ENCODE results near the gene KCNK4. TPM values are rescaled to one million over a fixed set of nuclear protein-coding genes. Genes with fewer than 3 reads are reported as not detected.

Gene KCNK4
- total RNA-seq, 4 donors from 2014 or later: not detected

DNA sequence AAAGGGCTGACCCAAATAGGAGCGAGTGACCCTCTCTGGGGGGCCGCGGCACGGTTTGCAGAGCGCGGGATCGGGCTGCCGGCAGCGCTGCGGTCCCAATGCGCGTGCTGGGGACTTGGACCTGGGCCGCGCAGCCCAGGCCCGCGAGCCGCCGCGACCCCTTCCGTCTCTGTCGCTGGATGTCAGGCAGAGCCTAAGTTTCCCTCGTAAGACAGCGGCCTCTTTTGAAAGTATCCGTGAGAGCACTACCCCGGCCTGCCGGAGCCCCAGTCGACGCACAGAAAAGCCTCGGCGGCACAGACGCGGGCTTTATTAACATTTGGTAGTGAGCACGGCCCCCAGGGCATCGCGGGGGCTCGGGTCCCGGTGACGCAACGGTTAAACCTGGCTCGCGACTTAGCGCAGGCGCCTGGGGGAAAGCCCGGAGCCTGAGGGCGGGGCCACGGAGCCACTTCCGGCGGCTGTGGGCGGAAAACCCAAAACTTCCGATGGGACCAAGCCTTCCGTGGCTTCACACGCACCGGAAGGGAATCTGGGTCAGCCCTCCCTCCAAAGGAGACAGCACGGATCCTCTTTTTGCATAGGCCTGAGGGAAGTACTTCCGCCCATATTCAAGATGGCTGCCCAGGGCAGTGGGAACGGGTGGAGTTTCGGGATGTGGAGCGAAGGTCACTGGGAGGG lies 21.4 kb upstream of the KCNK4 start:
- TF ChIP-seq, protein P1, sequence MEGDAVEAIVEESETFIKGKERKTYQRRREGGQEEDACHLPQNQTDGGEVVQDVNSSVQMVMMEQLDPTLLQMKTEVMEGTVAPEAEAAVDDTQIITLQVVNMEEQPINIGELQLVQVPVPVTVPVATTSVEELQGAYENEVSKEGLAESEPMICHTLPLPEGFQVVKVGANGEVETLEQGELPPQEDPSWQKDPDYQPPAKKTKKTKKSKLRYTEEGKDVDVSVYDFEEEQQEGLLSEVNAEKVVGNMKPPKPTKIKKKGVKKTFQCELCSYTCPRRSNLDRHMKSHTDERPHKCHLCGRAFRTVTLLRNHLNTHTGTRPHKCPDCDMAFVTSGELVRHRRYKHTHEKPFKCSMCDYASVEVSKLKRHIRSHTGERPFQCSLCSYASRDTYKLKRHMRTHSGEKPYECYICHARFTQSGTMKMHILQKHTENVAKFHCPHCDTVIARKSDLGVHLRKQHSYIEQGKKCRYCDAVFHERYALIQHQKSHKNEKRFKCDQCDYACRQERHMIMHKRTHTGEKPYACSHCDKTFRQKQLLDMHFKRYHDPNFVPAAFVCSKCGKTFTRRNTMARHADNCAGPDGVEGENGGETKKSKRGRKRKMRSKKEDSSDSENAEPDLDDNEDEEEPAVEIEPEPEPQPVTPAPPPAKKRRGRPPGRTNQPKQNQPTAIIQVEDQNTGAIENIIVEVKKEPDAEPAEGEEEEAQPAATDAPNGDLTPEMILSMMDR (IDR thresholded peaks at IDR 0.05): no peak

DNA sequence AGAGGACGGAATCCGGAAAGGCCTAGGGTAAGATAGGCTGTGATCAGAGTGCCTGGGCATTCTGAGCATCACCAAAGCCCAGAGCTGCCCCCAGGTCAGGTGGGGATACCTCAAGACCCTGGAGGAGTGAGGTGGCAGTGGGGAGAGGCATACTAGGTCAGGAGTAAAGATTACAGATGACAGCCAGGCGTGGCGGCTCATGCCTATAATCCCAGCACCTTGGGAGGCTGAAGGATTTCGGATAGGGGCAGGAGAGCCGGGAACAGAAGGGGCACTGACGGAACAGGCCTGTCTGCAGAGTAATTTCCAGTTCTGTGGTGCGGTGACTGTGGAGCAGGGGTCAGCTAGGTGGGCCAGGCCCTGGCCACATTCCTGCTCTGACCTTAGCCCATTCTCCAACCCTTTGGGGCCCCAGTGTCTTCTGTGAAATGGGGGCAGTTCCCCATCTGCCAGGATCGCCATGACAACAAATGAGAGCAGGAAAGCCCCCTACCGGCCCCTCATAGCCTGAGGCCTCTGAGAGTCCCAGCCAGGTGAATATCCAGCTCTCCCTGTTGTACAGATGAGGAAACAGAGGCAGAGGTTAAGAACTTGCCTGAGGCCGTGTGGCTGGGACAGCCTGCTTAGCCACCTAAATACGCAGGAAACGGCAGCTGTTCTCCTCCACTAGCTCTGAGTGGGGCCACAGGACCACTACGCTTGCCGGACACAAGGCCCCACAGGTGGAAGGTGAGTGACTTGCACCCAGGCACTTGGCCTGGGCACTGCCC lies 15.9 kb upstream of the KCNK4 start:
- ATAC-seq (ENCODE audit: low FRiP score) (no peak), DNase-seq (ENCODE audit: low spot score) (no peak)
- TF ChIP-seq, protein P1 (IDR thresholded peaks at IDR 0.05): no peak

More for the DNA sequence above, 21.4 kb upstream of the KCNK4 start:
- peak; percentile 88 for DNase-seq (ENCODE audit: low spot score)
- peak; percentile 94 for ATAC-seq (ENCODE audit: low FRiP score)

DNA sequence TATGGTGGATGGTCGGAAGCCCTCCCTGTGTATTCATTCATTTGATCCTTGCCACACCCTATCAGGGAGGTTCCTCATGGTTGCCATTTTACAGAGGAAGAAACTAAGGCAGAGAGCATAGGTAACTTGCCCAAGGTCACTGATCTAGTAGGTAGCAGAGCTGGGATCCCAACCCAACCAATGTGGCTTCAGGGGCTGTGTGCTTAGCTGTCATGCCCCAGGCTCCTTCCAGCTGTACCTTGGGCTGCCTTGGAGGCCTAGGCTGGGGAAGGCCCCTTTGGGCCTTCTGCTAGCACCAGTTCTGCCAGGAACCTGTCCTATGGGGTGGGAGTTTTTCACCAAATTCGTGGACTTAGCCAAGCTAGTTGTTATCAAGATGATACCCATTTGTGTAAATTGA lies 15.3 kb upstream of the KCNK4 start:
- no peak for ATAC-seq (ENCODE audit: low FRiP score)
- TF ChIP-seq, protein P1 (IDR thresholded peaks at IDR 0.05): no peak
- no peak for DNase-seq (ENCODE audit: low spot score)

DNA sequence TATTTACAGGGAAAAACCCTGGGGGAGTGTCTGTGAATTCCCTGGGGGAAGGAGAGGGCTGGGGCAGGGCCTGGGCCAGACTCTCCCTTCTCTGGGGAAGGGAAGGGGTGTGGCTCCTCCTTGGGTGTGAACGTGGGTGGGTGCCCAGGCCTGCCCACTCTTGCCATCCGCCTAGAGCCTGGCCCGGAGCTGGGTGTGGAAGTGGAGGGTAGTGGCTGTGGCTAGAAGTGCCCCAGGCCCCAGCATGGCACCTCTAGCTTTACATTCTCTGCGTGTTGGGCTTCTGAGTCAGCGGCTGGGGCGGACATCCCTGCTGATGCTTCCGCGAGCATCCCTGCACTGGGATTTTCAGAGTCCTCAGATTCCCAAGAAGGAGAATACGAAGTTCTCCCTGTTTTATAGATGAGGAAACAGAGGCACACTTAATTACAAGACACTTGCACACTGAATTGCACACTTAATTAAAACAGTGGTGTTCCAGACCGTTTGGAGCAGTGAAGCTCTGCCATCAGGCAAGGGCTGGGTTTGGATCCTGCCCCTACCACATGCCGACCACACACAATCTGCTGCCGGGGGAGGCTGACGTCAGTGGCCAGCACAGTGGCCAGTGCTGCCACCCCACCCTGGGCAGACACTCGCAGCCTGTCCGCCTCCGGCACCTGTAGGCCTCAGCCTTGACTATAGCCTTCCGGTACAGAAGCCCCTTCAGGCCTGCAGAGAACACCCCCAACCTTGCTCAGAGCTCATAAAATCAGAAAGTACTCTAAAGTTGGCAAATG lies 14.3 kb upstream of the KCNK4 start:
- TF ChIP-seq, protein P1 (IDR thresholded peaks at IDR 0.05): no peak
- DNase-seq (ENCODE audit: low spot score) (no peak), ATAC-seq (ENCODE audit: low FRiP score) (peak; percentile 67)

DNA sequence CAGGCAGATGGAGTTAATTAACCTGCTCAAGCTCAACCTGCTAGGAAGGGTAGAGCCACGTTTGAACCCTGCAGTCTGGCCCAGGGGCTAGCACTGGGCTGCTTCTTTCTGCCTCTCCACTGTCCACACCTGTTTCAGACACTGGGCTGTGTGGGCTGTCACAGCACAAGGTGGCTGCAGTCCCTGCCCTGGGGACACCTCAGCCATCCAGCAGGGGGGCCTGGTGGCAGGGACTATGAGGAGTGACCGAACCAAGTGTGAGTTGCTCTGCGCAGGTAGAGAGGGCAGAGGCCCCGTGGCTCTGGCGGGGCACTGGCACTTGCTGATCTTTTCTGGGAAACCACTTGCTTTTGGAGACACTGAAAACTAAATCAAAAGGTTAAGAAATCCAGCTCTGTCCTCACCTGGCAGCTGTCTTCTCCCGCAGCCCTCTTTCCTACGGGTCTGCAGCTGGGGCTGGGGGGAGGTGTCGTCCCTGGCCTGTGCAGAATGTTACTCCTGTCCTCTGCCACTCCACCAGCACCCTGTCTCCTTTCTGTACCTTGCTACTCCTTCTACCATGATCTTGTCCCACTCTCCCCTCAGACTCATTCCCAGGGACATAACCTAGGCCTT lies 12.4 kb upstream of the KCNK4 start:
- ATAC-seq (ENCODE audit: low FRiP score) (no peak), DNase-seq (ENCODE audit: low spot score) (no peak)
- TF ChIP-seq, protein P1 (IDR thresholded peaks at IDR 0.05): no peak

DNA sequence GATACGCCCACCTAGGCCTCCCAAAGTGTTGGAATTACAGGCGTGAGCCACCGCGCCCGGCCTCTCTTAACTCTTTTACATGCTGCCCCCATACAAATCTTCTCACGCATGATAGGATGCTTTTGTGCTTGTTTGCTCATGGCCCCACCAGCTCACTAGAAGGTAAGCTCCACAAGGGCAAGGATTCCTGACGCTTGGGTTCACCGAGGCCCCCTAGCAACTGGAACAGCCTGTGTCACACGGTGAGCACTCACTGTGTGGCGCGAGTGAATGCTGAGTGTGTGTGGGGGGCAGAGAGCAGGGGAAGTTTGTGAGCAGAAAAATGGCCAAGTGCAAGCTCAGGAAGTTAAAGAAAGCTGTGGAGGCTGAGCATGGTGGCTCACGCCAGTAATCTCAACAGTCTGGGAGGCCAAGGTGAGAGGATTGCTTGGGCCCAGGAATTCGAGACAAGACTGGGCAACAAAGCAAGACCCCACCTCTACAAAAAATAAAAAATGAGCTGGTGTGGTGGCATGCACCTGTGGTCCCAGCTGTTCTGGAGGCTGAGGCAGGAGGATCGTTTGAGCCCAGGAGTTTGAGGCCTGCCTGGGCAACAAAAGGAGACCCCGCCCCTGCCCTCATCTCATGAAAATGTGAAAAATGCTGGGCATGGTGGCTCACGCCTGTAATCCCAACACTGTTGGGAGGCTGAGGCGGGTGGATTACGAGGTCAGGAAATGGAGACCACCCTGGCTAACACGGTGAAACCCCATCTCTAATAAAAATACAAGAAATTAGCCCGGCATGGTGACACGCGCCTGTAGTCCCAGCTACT lies 8.9 kb upstream of the KCNK4 start:
- DNase-seq (ENCODE audit: low spot score) (no peak), ATAC-seq (ENCODE audit: low FRiP score) (no peak)
- TF ChIP-seq, protein P1 (IDR thresholded peaks at IDR 0.05): no peak
